Esophagus muscularis mucosa (tissue), 4 donors: ENCODE measurements around the gene DYNLT2. TPM values are rescaled to one million over a fixed set of nuclear protein-coding genes. Genes with fewer than 3 reads are reported as not detected.
"Not testable (repeated sequence)": the region's sequence is repeated elsewhere in the genome, so short reads cannot be mapped to it uniquely, and the experiment has no call there.

Source experiments
- DNase-seq: peaks from one replicate; pipeline ENCODE4 v3.0.0-alpha.2; 2017; ENCODE audit errors: extremely low spot score
- H3K27ac ChIP-seq, 4 donors: fragments of 200-600 bp; sonication (generic); replicated peaks in 1 of 4; 1 replicate in 3 of 4; 2 replicates in 1 of 4; pipeline ENCODE4 v1.5.1; 2016 to 2019; ENCODE audit warnings: mild to moderate bottlenecking in 1 of 4
- H3K27me3 ChIP-seq, 4 donors: fragments of 200-600 bp; sonication (generic); one replicate each; pipeline versions ENCODE4 v1.5.1 to v1.6.0; 2016 to 2019
- H3K36me3 ChIP-seq, 4 donors: fragments of 200-600 bp; sonication (generic); one replicate each; pipeline ENCODE4 v1.5.1; 2016 to 2019
- H3K4me1 ChIP-seq, 4 donors: fragments of 200-600 bp; sonication (generic); one replicate each; pipeline ENCODE4 v1.5.1; 2016 to 2019
- H3K4me3 ChIP-seq, 4 donors: fragments of 200-600 bp; sonication (generic); 1 replicate in 2 of 4; 2 replicates in 2 of 4; pipeline ENCODE4 v1.5.1; 2016 to 2019; ENCODE audit warnings: mild to moderate bottlenecking in 4 of 4, moderate library complexity in 1 of 4
- H3K9me3 ChIP-seq, 4 donors: fragments of 200-600 bp; sonication (generic); 1 replicate in 3 of 4; 2 replicates in 1 of 4; pipeline ENCODE4 v1.5.1; 2016 to 2019
- CTCF ChIP-seq, 3 experiments: fragments of 200-600 bp in 2 of 3; fragments of 450-650 bp in 1 of 3; sonication (generic) in 2 of 3; IDR thresholded peaks; one replicate each; pipeline ENCODE4 v1.5.1; 2017 to 2019; ENCODE audit warnings: antibody characterized with exemption in 3 of 3, mild to moderate bottlenecking in 2 of 3, moderate library complexity in 1 of 3
- EP300 ChIP-seq: sonication (generic); formaldehyde crosslinking; IDR thresholded peaks from one replicate; pipeline ENCODE4 v1.6.1; 2017; ENCODE audit warnings: antibody characterized with exemption
- POLR2A ChIP-seq: fragments of 450-650 bp; IDR thresholded peaks from one replicate; pipeline ENCODE4 v1.6.1; 2017; ENCODE audit warnings: antibody characterized with exemption, moderate library complexity, mild to moderate bottlenecking, low read depth
- POLR2AphosphoS5 ChIP-seq, 2 donors: sonication (generic); formaldehyde crosslinking; IDR thresholded peaks; one replicate each; pipeline ENCODE4 v1.6.1; 2017; ENCODE audit warnings: antibody characterized with exemption in 2 of 2
- WGBS: methylation state at CpG from one replicate; pipeline ENCODE4 v1.1.5; 2018; 5-methylcytosine and 5-hydroxymethylcytosine counted together
- intact Hi-C: fragments of 100-400 bp; cut with DNase I; formaldehyde crosslinking; loops from one replicate; pipeline ENCODE4 v1.15.1; 2023
- total RNA-seq, 4 donors: library from RNA; depleted of rRNA; stranded (reverse); fragments of >200 nt; gene quantifications; one replicate each; pipeline versions ENCODE4 v1.1.0 to v1.2.1, GENCODE V29; 2016

The DYNLT2 gene
- total RNA-seq, 4 donors from 2014 or later, result 0.57 to 3.3 (median 1.5) TPM

- Histone ChIP-seq H3K27ac (peak overlapping the region in 1 of 4 donors; percentile 34), H3K27me3 (no peaks in the 10 kb centered on the region), H3K36me3 (peaks cover 21 to 93% (median 75%) of the 10 kb centered on the region in 4 donors), H3K4me3 (no peak overlapping the region), H3K9me3 (no peaks in the 10 kb centered on the region), H3K4me1 (peaks cover 0 to 9% (median 4%) of the 10 kb centered on the region in 4 donors)
- DNase-seq, result peak; percentile 72
- TF ChIP-seq EP300 (no peak), POLR2AphosphoS5 (IDR thresholded peaks at IDR 0.05) (no peak), CTCF (IDR thresholded peaks at IDR 0.05) (no peak), POLR2A (no peak)
- intact Hi-C loops, result no loop called here
- 47% methylated on average over 5 of the region's 5 CpGs for WGBS
Observed at GRCh38 chr6:169766232-169766631, 14.9 kb upstream of the DYNLT2 start.

GRCh38 chr6:169765789-169766188 is 14.4 kb upstream of the DYNLT2 start:
- intact Hi-C loops, DNase-seq, H3K4me1 ChIP-seq, H3K9me3 ChIP-seq, H3K27me3 ChIP-seq, H3K4me3 ChIP-seq: not testable (repeated sequence)
- Histone ChIP-seq H3K36me3 (peaks cover 25 to 93% (median 78%) of the 10 kb centered on the region in 4 donors), H3K27ac (peak overlapping the region in 1 of 4 donors; percentile 34)
- WGBS, result 80% methylated on average over 10 of the region's 10 CpGs

GRCh38 chr6:169763881-169764280 is 12.5 kb upstream of the DYNLT2 start:
- WGBS, result 75% methylated on average over 10 of the region's 10 CpGs
- no peak for DNase-seq
- Histone ChIP-seq H3K9me3 (no peaks in the 10 kb centered on the region), H3K27ac (no peak overlapping the region), H3K4me3 (no peak overlapping the region), H3K4me1 (peaks cover 0 to 9% (median 4%) of the 10 kb centered on the region in 4 donors), H3K27me3 (no peaks in the 10 kb centered on the region), H3K36me3 (peaks cover 28 to 96% (median 84%) of the 10 kb centered on the region in 4 donors)
- TF ChIP-seq POLR2AphosphoS5 (IDR thresholded peaks at IDR 0.05), result no peak
- TF ChIP-seq EP300, result no peak
- TF ChIP-seq CTCF (IDR thresholded peaks at IDR 0.05), result no peak
- TF ChIP-seq POLR2A, result no peak
- intact Hi-C loops, result no loop called here

- intact Hi-C loops, result no loop called here
- H3K36me3 ChIP-seq, result peaks cover 27 to 95% (median 82%) of the 10 kb centered on the region in 4 donors
- DNase-seq, result peak; percentile 64
- no peak overlapping the region for H3K4me3 ChIP-seq
- no peaks in the 10 kb centered on the region for H3K9me3 ChIP-seq
- H3K4me1 ChIP-seq, result peaks cover 0 to 9% (median 4%) of the 10 kb centered on the region in 4 donors
- no peaks in the 10 kb centered on the region for H3K27me3 ChIP-seq
- no peak overlapping the region for H3K27ac ChIP-seq
- WGBS, result 54% methylated on average over 9 of the region's 10 CpGs
- TF ChIP-seq CTCF (IDR thresholded peaks at IDR 0.05) (no peak), POLR2AphosphoS5 (IDR thresholded peaks at IDR 0.05) (no peak), EP300 (no peak), POLR2A (no peak)
Observed at GRCh38 chr6:169763308-169763707, 11.9 kb upstream of the DYNLT2 start.

GRCh38 chr6:169755162-169755561 is 3.8 kb upstream of the DYNLT2 start:
- no peak for TF ChIP-seq CTCF (IDR thresholded peaks at IDR 0.05)
- TF ChIP-seq POLR2A, result no peak
- TF ChIP-seq POLR2AphosphoS5 (IDR thresholded peaks at IDR 0.05), result no peak
- TF ChIP-seq EP300, result no peak
- DNase-seq, result no peak
- intact Hi-C loops, result no loop called here
- WGBS, result 88% methylated on average over 6 of the region's 6 CpGs
- Histone ChIP-seq H3K27ac (no peak overlapping the region), H3K4me1 (peaks cover 15 to 21% (median 18%) of the 10 kb centered on the region in 4 donors), H3K36me3 (peaks cover 18 to 46% (median 35%) of the 10 kb centered on the region in 4 donors), H3K27me3 (no peaks in the 10 kb centered on the region), H3K9me3 (no peaks in the 10 kb centered on the region), H3K4me3 (no peak overlapping the region)
